ENCODE measurements around the gene GNG2.

- no peak for TF ChIP-seq CTCF (IDR thresholded peaks at IDR 0.05)
- TF ChIP-seq POLR2A (IDR thresholded peaks at IDR 0.05): no peak
These were observed 37.5 kb downstream of the GNG2 start for GRCh38 chr14:51897791-51898355.

All from thyroid gland (tissue), 4 donors.